HepG2 (cell line): ENCODE results near the gene CEP170. TPM values are rescaled to one million over a fixed set of nuclear protein-coding genes. Genes with fewer than 3 reads are reported as not detected.

Experiments
- CEBPZ ChIP-seq: IDR thresholded peaks from 2 replicates; pipeline ENCODE4 v1.6.1; 2012; ENCODE audit warnings: low read length, improper control_type of control experiment
- HNRNPUL1 ChIP-seq: fragments of 200-400 bp; formaldehyde crosslinking; IDR thresholded peaks from 2 replicates; pipeline ENCODE4 v1.6.1; 2017; ENCODE audit warnings: low read depth, mild to moderate bottlenecking, low read length, moderate library complexity
- KLF6 ChIP-seq: IDR thresholded peaks from 2 replicates; pipeline ENCODE4 v1.8.0; 2016; ENCODE audit warnings: missing biosample characterization, missing genetic modification reagents
- ZBTB3 ChIP-seq: sonication (generic); formaldehyde crosslinking; IDR thresholded peaks from 2 replicates; pipeline ENCODE4 v1.4.0; 2020; ENCODE audit warnings: low read depth, mild to moderate bottlenecking, moderate library complexity, missing genetic modification reagents, borderline replicate concordance
- ZNF317 ChIP-seq: sonication (generic); formaldehyde crosslinking; IDR thresholded peaks from 2 replicates; pipeline ENCODE4 v1.5.0; 2020; ENCODE audit warnings: mild to moderate bottlenecking, missing genetic modification reagents
- ZNF687 ChIP-seq: sonication (generic); formaldehyde crosslinking; IDR thresholded peaks from 2 replicates; pipeline ENCODE4 v1.5.1; 2020; ENCODE audit warnings: mild to moderate bottlenecking, missing genetic modification reagents, moderate library complexity
- polyA plus RNA-seq, 8 experiments: library from polyadenylated mRNA; depleted of rRNA in 3 of 8; stranded (reverse) in 7 of 8; unstranded in 1 of 8; fragments of >200 nt; fragmentation: Illumina TruSeq in 4 of 8; extraction: Trizol in 4 of 8; gene quantifications; 2 replicates each; pipeline versions ENCODE4 v1.2.1 to v1.2.3, GENCODE V29; 2011 to 2016; ENCODE audit warnings: low read depth in 4 of 8, missing spikeins in 1 of 8, mixed read lengths in 1 of 8; ENCODE audit not compliant: insufficient read depth in 1 of 8
- total RNA-seq, 5 experiments: library from RNA; depleted of rRNA; stranded (reverse); fragments of >200 nt; fragmentation: Illumina TruSeq; extraction: Trizol; gene quantifications; 2 replicates each; pipeline ENCODE4 v1.2.3, GENCODE V29; 2016; ENCODE audit warnings: low read depth in 1 of 5
- TF ChIP-seq, protein P1 (sequence below): fragments of 450-650 bp; IDR thresholded peaks from 2 replicates; pipeline ENCODE4 v1.6.1; 2017

CEP170 gene
- total and polyA plus RNA-seq, 2 of the 13 experiments (the other 11 are each of a cell fraction or from before 2014, with no cell fraction given), result 23.0 to 28.6 TPM

- TF ChIP-seq CEBPZ (no peak), KLF6 (no peak), HNRNPUL1 (no peak), ZNF317 (no peak), ZBTB3 (no peak), ZNF687 (CRISPR knock-in tag) (no peak)
- TF ChIP-seq, protein P1, sequence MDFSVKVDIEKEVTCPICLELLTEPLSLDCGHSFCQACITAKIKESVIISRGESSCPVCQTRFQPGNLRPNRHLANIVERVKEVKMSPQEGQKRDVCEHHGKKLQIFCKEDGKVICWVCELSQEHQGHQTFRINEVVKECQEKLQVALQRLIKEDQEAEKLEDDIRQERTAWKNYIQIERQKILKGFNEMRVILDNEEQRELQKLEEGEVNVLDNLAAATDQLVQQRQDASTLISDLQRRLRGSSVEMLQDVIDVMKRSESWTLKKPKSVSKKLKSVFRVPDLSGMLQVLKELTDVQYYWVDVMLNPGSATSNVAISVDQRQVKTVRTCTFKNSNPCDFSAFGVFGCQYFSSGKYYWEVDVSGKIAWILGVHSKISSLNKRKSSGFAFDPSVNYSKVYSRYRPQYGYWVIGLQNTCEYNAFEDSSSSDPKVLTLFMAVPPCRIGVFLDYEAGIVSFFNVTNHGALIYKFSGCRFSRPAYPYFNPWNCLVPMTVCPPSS, result no peak
Measured at GRCh38 chr1:243246916-243247315, 8.2 kb downstream of the CEP170 start (continued).
